ENCODE results near the gene SEMA3B. TPM values are rescaled to one million over a fixed set of nuclear protein-coding genes. Genes with fewer than 3 reads are reported as not detected.
A peak's percentile ranks its signal among the peaks of the same experiment; 100 is the strongest.
"Not testable (repeated sequence)": the region's sequence is repeated elsewhere in the genome, so short reads cannot be mapped to it uniquely, and the experiment has no call there.

SEMA3B gene
- total RNA-seq, 1 donor from 2014 or later: 22.1 TPM

DNA sequence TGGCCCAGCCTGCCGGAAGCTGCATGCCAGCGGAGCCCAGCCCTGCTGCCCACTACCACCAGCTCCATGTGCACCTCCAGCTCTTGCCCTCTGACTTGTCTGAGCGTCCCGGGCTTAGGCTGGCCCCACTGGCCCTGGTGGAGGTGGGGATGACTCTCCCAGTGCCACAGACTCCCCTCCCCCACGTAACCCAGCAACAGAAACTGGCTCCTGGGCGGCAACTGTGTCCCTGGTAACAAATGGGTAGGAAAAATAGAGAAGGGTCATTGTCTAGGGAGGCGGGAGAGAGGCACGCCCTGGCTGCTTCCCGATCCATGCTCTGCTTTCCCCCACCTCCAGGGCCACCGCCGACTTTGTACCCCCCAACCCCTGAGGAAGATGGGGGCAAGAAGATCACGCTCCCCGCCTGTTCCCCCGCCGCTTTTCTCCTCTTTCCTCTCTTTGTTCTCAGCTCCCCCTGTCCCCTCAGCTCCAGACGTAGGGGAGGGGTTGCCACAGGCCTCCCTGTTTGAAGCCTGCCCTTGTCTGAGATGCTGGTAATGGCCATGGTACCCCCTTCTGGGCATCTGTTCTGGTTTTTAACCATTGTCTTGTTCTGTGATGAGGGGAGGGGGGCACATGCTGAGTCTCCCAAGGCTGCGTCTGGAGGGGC is 10.8 kb upstream of the SEMA3B start:
- no peak for DNase-seq (ENCODE audit: low spot score)

- DNase-seq (ENCODE audit: low spot score): no peak
Measured at GRCh38 chr3:50258979-50259378, 10.0 kb upstream of the SEMA3B start.

DNA sequence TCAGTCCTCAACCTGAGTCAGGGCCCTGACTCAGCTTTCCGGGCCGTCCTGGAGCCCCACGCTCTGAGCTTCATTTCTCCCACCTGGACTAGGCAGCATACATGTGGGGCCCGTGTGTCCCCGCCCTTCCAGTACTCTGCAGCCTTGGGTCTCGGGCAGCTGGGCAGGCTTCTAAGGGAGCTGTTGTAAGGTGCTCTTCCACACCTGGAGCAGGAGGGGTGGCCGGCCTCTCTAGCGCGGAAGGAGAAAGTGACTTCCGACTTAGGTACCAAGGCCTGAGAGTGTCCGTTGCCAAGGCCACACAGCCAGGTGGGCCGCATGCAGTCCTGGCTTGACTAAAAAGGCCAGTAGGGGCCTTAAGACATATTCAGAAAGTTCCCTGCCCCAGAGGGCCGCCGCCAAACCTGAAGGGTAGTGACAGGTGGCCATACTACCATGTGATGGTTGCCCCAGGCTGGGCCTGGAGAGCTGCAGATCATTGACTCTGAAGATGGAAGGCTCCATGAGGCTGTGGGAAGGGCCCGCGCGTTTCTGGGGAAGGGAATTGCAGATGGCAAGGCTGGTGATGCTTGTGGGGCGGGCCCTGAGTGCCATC is 9.4 kb upstream of the SEMA3B start:
- DNase-seq (ENCODE audit: low spot score): no peak

- DNase-seq (ENCODE audit: low spot score): peak; percentile 99
Measured at GRCh38 chr3:50260027-50260941, 8.7 kb upstream of the SEMA3B start.

DNA sequence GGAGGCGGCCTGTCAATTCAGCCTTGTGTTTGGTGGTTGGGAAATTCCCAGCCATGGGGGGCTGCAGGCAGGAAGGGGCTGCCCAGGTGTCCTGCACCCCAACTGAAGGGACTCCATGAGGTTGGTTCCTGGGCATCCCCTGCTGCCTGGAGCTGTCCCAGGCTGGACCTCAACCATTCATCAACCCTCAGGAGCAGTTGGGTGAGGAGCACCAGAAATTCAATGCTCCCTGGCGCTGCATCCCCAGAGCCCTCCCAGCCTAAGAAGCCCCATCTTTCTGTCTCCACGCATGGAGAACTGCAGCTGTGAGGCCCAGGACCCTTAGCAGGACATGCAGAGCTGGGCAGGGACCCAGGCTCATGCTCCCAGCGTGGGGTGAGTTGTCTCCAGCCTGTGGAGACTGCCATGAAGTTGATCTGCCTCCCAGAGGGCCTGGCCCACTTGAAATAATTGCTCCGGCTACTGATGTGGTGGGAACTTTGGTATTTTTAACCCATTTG is 8.0 kb upstream of the SEMA3B start:
- no peak for DNase-seq (ENCODE audit: low spot score)

DNA sequence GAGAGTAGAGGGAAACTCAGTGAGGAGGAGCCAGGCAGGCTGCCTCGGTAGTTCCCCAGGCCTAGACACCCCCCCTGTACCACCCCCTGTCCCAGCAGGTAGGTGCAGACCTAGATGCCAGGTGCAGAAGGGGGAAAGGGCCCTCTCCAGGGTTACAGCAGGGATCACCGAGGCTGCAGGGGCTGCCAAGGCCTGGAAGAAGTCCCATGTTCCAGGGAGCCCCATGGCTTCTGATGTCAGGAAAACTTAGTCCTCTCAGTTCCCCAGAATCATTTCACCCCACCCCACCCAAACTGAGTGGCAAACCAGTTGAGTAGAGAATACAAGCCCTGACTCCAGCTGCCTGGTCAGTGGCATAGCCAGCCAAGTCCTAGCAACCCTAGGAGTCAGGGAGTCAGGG is 7.4 kb upstream of the SEMA3B start:
- DNase-seq (ENCODE audit: low spot score): no peak

DNA sequence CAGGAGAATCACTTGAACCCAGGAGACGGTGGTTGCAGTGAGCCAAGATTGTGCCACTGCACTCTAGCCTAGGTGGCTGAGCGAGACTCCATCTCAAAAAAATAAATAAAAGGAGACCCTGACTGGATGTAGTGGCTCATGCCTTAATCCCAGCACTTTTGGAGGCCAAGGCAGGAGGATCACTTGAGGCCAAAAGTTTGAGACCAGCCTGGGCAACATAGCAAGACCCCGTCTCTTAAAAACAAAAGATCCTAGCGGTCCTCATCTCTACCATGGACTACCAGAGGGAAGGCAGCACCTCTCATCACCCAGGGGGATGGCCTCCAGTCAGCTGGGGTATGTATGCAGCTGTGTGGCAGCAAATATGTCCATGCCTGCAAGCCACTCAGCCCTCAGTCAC is 6.7 kb upstream of the SEMA3B start:
- DNase-seq (ENCODE audit: low spot score): not testable (repeated sequence)

- DNase-seq (ENCODE audit: low spot score): no peak
Measured at GRCh38 chr3:50262778-50263177, 6.2 kb upstream of the SEMA3B start.

GRCh38 chr3:50263478-50264382 is 5.2 kb upstream of the SEMA3B start:
- no peak for DNase-seq (ENCODE audit: low spot score)

GRCh38 chr3:50264383-50264963 is 4.5 kb upstream of the SEMA3B start:
- no peak for DNase-seq (ENCODE audit: low spot score)

DNA sequence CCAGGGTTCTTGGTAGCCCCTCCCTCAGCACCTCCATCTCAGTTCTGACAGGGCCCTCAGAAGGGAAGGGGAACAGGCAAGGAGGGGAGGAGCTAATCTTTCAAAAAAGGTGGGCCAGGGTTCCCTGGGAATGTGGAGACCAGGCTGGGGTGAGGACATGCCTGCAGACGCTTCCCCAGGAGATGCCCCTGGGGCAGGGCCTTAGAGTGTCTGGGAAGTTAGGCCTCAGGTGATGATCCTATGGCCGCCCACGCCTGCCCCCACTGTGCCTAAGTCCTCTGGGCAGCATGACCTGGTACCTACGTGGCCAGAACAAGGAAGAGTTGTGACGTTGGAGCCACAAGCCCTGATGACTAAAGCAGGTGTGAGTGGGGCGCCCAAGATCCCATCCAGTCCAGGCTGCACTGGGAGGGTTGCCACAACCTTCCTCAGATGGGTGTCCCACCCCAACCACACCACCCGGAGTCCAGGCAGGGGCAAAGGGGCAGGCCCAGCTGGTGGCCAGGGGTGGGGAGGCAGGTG is 3.9 kb upstream of the SEMA3B start:
- no peak for DNase-seq (ENCODE audit: low spot score)

- no peak for DNase-seq (ENCODE audit: low spot score)
Measured at GRCh38 chr3:50265571-50265970, 3.4 kb upstream of the SEMA3B start.

GRCh38 chr3:50266017-50266416 is 2.9 kb upstream of the SEMA3B start:
- no peak for DNase-seq (ENCODE audit: low spot score)

GRCh38 chr3:50266836-50267235 is 2.1 kb upstream of the SEMA3B start:
- DNase-seq (ENCODE audit: low spot score): no peak

DNA sequence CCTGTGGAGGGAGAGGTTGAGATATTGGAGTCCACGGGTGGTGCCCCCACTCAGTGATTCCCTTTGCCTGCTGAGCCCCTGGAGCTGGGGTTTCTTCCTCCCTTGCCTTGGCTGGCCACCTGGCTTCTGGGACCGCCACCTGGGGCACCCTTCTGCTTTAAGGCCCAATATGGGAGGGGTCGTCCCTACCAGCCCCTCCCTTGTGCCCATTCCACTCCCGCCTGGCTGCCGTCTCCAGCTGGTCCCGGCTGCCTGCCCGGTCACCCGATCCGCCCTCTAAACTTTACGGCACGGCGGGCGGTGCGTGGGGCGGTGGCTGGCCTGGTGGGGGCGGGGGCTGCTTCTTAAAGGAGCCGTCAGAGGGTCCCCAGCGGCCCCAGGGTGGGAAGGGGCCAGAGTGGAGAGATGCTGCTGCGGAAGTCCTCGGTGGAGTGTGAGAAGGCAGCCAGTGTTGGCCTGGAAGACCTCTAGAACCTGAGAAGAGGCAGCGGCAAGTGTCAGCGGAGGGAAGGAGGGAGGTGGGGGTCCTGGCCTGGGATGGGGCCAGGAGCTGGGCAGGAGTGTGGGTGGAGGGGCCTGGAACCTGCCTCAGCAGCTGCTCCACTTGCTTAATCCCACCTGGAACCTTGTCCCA is 1.6 kb upstream of the SEMA3B start:
- no peak for DNase-seq (ENCODE audit: low spot score)

DNA sequence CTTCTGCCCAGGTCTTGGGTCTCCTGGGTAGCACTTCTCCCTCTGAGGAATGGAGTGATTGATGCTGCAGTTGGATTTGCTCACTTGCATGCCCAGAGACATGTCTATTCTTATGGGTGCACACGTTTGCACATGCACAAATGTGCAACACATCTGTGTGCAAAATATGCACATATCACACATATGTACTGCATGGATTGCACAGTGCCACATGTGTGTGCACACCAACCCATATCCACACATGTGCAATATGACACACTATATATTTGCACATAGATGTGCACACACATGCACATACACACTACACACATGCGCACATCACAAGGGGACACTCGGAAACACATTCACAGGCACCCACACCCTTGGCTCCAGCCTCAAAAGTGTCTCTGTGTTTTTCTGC is 671 bp upstream of the SEMA3B start:
- no peak for DNase-seq (ENCODE audit: low spot score)

GRCh38 chr3:50269460-50269859 is 513 bp downstream of the SEMA3B start:
- no peak for DNase-seq (ENCODE audit: low spot score)

- DNase-seq (ENCODE audit: low spot score): no peak
Measured at GRCh38 chr3:50269977-50270413, 1.0 kb downstream of the SEMA3B start.

GRCh38 chr3:50270422-50271224 is 1.7 kb downstream of the SEMA3B start:
- DNase-seq (ENCODE audit: low spot score): no peak
